GM21723 (cell line): ENCODE data around the gene AIF1L.

ENCODE experiments used
- ATAC-seq: cut with Tn5 transposase; IDR thresholded peaks from one replicate; pipeline ENCODE4 v1.9.1; 2021; ENCODE audit warnings: mild to moderate bottlenecking, moderate library complexity; ENCODE audit not compliant: unreplicated experiment

AIF1L gene

GRCh38 chr9:131096269-131097125 is at the start of gene AIF1L:
Gene AIF1L, plus strand, starts transcription at chr9:131096531. Its CDS starts 99 bp downstream, at chr9:131096630.
- ATAC-seq: no peak

GRCh38 chr9:131046581-131047202 is 49.6 kb upstream of the AIF1L start:
- ATAC-seq: no peak

DNA sequence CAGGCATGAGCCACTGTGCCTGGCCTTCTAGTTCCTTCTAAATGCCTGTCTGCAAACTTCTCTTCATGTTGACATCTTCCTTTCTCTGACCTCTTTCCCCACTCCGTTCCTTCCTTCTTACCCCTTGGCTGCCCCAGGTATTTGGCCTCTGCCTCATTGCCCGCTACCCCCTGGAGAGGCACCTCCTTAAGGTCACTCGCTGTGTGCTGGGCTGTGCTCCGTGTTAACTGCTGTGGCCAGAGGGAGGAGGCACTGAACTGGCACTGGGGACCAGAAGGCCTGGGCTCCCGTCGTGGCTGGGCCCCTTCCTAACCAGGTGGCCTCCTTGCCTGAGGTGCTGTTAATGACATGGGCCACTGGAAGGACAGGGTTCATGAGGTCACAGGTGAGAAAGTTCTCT is 48.0 kb upstream of the AIF1L start:
- no peak for ATAC-seq

DNA sequence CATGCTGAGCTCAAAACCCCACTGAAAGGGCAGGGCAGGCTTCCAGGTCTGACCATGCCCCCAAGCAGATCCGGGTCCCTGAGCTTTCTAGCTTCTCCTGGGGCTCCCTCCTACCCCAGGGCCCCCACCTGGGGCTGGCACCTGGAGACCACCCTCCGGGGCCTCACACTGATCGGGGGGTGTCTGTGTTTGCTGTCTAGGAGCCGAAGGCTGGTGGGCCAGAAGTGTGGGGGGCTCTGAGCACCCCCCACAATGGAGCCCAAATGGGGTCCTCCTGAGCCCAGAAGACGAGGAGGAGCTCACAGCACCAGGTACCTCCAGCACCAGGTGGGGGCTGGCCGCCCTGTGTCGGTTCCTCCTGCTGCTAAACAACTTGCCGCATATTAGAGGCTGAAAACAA is 47.5 kb upstream of the AIF1L start:
- no peak for ATAC-seq

GRCh38 chr9:131049829-131050715 is 46.3 kb upstream of the AIF1L start:
- no peak for ATAC-seq

DNA sequence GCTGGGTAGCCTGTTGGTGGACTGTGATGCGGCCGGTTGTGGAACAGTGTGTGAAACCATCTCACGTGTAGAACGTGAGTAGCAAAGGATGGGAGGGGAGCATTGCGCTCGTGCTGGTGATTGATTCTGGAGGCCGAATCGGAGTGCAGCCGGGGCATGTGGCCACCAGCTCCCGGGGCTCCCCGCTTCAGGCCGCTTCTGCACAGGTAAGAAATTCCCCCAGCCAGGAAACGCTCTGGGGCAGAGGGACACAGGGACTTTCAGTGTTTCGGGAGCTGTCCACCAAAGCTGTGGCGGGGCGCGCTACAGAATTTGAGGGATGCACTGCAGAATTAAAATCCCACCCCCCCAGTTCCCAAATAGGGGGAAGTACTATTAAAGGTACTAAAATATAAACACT is 45.5 kb upstream of the AIF1L start:
- no peak for ATAC-seq

DNA sequence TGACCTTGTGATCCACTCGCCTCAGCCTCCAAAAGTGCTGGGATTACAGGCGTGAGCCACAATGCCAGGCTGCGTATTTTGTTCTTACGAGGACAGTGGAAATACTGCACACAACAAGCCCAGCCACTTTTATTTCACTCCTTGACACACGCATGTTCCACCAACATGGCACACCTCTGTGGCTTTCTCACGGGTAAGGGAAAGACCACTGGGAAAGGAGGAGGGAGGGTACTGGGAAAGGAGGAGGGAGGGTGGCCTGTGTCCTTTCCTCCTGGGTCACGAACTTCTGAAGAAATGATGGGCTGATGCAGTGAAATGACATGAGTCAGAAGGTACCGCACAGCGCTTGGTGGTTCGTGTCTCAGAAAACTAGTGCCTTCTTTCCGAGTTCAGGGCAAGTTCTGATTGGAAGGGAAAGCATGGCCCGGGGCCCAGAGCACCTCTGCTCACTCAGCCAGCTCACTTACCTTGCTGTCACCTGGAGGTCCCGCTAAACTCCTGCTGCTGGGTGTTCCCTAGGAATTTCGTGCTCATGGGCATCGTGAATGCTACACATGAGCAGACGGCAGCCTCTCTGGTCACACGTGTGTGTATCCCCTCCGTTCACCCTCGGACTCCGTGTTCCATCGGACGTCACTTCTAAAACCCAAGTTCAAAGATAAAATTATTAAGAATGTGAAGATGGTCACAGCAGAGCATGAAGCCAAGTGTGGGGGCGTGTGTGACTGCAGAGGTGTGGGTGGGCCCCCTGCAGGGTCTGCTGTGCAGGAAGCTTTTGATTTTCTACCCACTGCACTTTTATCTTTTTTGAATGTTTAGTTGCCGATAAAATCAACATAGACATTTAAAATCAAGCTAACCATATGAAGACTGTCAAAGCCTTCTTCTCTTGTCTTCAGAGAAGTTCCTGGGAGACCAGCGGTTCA is 44.5 kb upstream of the AIF1L start:
- no peak for ATAC-seq

GRCh38 chr9:131053896-131054295 is 42.4 kb upstream of the AIF1L start:
- no peak for ATAC-seq

- no peak for ATAC-seq
Observed at GRCh38 chr9:131056781-131057506, 39.4 kb upstream of the AIF1L start.

DNA sequence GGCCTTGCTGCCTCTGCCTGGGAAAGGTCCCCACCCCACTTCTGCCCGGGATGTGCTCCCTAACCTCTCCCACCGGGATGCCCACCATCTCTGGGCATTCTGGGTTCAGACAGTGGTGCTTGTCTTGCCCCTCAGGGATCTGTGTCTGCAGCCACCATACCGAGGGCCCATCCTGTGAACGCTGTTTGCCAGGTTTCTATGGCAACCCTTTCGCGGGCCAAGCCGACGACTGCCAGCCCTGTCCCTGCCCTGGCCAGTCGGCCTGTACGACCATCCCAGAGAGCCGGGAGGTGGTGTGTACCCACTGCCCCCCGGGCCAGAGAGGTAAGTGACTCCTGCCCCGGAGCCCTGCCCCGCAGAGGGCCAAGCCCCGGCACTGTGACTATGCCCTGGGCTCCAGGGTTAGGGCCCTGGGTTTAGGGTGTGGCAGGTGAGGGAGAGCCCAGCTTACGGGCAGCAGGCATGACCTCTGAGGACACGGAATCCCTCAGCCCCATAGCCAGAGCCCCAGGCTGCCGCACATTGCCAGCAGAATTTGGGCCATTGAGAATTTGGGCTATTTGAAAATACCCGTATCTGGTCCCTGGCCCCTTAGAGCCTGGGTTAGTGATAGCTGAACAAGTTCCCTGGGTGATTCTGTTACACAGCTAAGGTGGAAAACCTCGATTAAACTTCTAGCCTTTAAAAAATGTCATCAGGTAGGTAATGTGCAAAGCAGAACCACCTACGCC is 35.3 kb upstream of the AIF1L start:
- ATAC-seq: no peak

DNA sequence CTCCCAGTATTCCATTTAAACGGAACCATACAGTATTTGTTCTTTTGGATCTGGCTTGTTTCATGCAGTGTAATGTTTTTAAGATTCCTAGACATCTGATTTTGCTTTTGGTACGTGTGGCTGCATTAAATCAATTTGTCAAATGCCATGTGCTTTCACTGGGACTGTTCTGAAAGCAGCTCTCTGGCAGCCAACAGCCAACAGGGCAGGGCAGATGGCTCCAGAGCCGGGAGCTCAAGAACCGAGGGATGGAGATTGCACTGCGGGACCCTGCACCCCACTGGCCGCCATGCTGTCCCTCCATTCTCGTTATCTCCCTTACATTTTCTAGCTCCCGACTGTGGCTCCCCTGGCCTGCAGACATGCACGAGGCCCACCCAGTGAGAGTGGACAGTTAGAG is 33.4 kb upstream of the AIF1L start:
- no peak for ATAC-seq

- ATAC-seq: no peak
Observed at GRCh38 chr9:131065599-131065998, 30.7 kb upstream of the AIF1L start.

DNA sequence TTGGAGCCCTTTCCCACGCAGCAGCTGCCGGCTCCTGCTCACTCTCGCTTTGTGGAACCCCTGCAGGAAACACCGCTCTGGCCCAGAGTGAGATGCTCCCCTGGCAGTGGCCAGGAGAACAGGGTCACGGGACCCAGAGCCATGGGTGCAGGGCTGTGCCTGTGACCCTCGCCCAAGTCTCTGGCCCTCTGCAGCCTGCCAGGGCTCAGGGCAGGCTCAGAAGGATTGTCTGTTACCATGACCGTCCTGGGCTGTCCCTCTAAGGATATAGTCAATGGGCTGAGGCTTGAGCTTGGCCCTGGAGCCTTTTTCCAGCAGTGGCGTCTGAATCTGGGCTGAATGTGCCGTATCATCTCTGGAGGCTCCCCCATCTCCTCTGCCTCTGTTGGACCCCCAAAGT is 28.7 kb upstream of the AIF1L start:
- no peak for ATAC-seq

- no peak for ATAC-seq
Observed at GRCh38 chr9:131068076-131068816, 28.1 kb upstream of the AIF1L start.

DNA sequence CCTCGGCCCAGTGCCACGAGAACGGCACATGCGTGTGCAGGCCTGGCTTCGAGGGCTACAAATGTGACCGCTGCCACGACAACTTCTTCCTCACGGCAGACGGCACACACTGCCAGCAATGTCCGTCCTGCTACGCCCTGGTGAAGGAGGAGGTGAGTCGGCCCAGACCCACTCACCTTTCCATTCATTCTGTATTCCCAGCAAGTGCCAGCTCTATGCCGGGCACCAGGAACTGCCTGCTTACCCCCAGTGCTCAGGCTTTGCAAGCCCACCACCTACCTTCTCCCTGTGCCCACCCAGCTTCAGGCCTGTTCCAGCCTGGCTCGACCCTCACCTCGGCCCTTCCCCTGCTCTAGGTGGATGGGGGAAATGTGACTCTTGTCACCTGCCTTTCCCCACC is 26.6 kb upstream of the AIF1L start:
- no peak for ATAC-seq

GRCh38 chr9:131072107-131072870 is 24.0 kb upstream of the AIF1L start:
- ATAC-seq: no peak

DNA sequence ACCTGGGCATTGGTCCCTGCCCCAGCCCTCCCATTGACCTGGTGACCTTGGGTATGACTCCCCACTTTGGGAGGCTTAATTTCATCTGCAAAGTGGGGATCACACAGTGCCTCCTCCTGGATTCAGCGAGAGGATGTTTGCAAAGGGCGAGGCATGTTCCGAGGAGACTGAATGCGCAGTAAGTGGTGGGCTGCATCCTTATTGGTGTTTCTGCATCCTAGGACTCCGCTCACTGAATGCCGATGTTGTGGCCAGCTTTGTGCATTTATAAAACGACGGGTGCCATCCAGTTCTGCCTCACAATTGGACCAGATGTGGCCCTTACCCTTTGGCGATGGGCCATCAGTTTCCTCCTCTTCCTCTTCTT is 23.5 kb upstream of the AIF1L start:
- ATAC-seq: no peak
